NOMO-1 treated with DMSO at 0.1 percent for 48 hours (cell line): Measurements from ENCODE around the gene ATP5MC2.
"Not testable (repeated sequence)": the region's sequence is repeated elsewhere in the genome, so short reads cannot be mapped to it uniquely, and the experiment has no call there.

Source experiments
- DNase-seq: peaks from one replicate; lab custom pipeline; 2025; ENCODE audit not compliant: unreplicated experiment; lab: John Stamatoyannopoulos, UW

The ATP5MC2 gene

GRCh38 chr12:53653595-53653994, 22.3 kb downstream of the ATP5MC2 start:
- DNase-seq: no peak

GRCh38 chr12:53652366-53652765, 23.5 kb downstream of the ATP5MC2 start:
- no peak for DNase-seq

GRCh38 chr12:53651737-53652136, 24.1 kb downstream of the ATP5MC2 start:
- DNase-seq: no peak

GRCh38 chr12:53646300-53646699, 29.6 kb downstream of the ATP5MC2 start:
- not testable (repeated sequence) for DNase-seq

GRCh38 chr12:53645165-53645564, 30.7 kb downstream of the ATP5MC2 start:
- no peak for DNase-seq

- DNase-seq: no peak
Measured at GRCh38 chr12:53644133-53644532, 31.8 kb downstream of the ATP5MC2 start.

- no peak for DNase-seq
Measured at GRCh38 chr12:53643232-53643979, 32.5 kb downstream of the ATP5MC2 start.

- DNase-seq: no peak
Measured at GRCh38 chr12:53638057-53638456, 37.8 kb downstream of the ATP5MC2 start.

- no peak for DNase-seq
Measured at GRCh38 chr12:53636641-53637040, 39.2 kb downstream of the ATP5MC2 start.

- DNase-seq: not testable (repeated sequence)
Measured at GRCh38 chr12:53635708-53636107, 40.2 kb downstream of the ATP5MC2 start.

- DNase-seq: no peak
Measured at GRCh38 chr12:53631721-53632120, 44.2 kb downstream of the ATP5MC2 start.

- no peak for DNase-seq
Measured at GRCh38 chr12:53627919-53628318, 48.0 kb downstream of the ATP5MC2 start.

- DNase-seq: peak; percentile 18
Measured at GRCh38 chr12:53626702-53627169, 49.1 kb downstream of the ATP5MC2 start.

GRCh38 chr12:53625946-53626701, 49.8 kb downstream of the ATP5MC2 start, which contains the start of gene ATF7:
ATF7 (minus strand) TSS chr12:53626382; CDS start chr12:53601000, 25,382 bp downstream.
- peak; percentile 95 for DNase-seq

GRCh38 chr12:53625373-53625945, 50.4 kb downstream of the ATP5MC2 start:
- DNase-seq: no peak

- DNase-seq: no peak
Measured at GRCh38 chr12:53624956-53625355, 50.9 kb downstream of the ATP5MC2 start.

- DNase-seq: peak; percentile 45
Measured at GRCh38 chr12:53624458-53624857, 51.4 kb downstream of the ATP5MC2 start.

GRCh38 chr12:53623548-53624385, 52.1 kb downstream of the ATP5MC2 start:
- DNase-seq: no peak

- no peak for DNase-seq
Measured at GRCh38 chr12:53622724-53623123, 53.2 kb downstream of the ATP5MC2 start.

GRCh38 chr12:53618275-53618674, 57.6 kb downstream of the ATP5MC2 start:
- peak; percentile 92 for DNase-seq

- DNase-seq: no peak
Measured at GRCh38 chr12:53617700-53618099, 58.2 kb downstream of the ATP5MC2 start.
